Effector memory CD4-positive, alpha-beta T cell (primary cell): ENCODE results near the gene FOXS1.

ENCODE experiments used
- DNase-seq, 3 donors: peaks; one replicate each; pipeline ENCODE4 v3.0.0-alpha.2; 2020
- H3K27ac ChIP-seq: 2 replicates; pipeline ENCODE4 v1.7.0; 2013; ENCODE audit warnings: mild to moderate bottlenecking, low read length, moderate library complexity; ENCODE audit not compliant: insufficient read depth, poor library complexity, severe bottlenecking
- H3K27me3 ChIP-seq: replicated peaks from 2 replicates; pipeline ENCODE4 v1.7.0; 2013; ENCODE audit warnings: mild to moderate bottlenecking, low read length; ENCODE audit not compliant: insufficient read depth, control insufficient read depth, poor library complexity, severe bottlenecking
- H3K36me3 ChIP-seq: 2 replicates; pipeline ENCODE4 v1.7.0; 2013; ENCODE audit warnings: mild to moderate bottlenecking, low read length, moderate library complexity; ENCODE audit not compliant: control insufficient read depth, insufficient read depth
- H3K4me1 ChIP-seq: 2 replicates; pipeline ENCODE4 v1.7.0; 2013; ENCODE audit warnings: low read length, mild to moderate bottlenecking; ENCODE audit not compliant: control insufficient read depth, insufficient read depth, poor library complexity, severe bottlenecking
- H3K4me3 ChIP-seq: 2 replicates; pipeline ENCODE4 v1.7.0; 2013; ENCODE audit warnings: low read length, low read depth, mild to moderate bottlenecking; ENCODE audit not compliant: insufficient read depth, poor library complexity, severe bottlenecking
- H3K9me3 ChIP-seq: 2 replicates; pipeline ENCODE4 v1.7.0; 2013; ENCODE audit warnings: mild to moderate bottlenecking, low read length, moderate library complexity; ENCODE audit not compliant: control insufficient read depth

Gene FOXS1

GRCh38 chr20:31870726-31871617, 25.6 kb upstream of the FOXS1 start:
- Histone ChIP-seq H3K9me3 (no peaks in the 10 kb centered on the region), H3K36me3 (no peaks in the 10 kb centered on the region), H3K4me3 (peak overlapping the region; percentile 39), H3K4me1 (peaks cover 14% of the 10 kb centered on the region), H3K27ac (no peak overlapping the region), H3K27me3 (peaks cover 24% of the 10 kb centered on the region)
- DNase-seq, result no peak

- H3K27me3 ChIP-seq, result peaks cover 24% of the 10 kb centered on the region
- H3K4me1 ChIP-seq, result peaks cover 14% of the 10 kb centered on the region
- DNase-seq, result no peak
- no peaks in the 10 kb centered on the region for H3K9me3 ChIP-seq
- H3K4me3 ChIP-seq, result peak within 1 kb of the TSS; percentile 39
- no peaks in the 10 kb centered on the region for H3K36me3 ChIP-seq
- H3K27ac ChIP-seq, result no peak within 1 kb of the TSS
Observed at GRCh38 chr20:31869942-31870725, 24.7 kb upstream of the FOXS1 start, which contains the start of the genes DUSP15 and TTLL9. Gene DUSP15 (minus strand): TSS chr20:31870527. CDS start chr20:31870337, 190 bp downstream. Gene TTLL9 (plus strand): TSS chr20:31870634. CDS start chr20:31871127, 493 bp downstream.

GRCh38 chr20:31869673-31869941, 24.2 kb upstream of the FOXS1 start:
- H3K27ac ChIP-seq, result no peak overlapping the region
- DNase-seq, result no peak
- no peak overlapping the region for H3K4me3 ChIP-seq
- no peaks in the 10 kb centered on the region for H3K9me3 ChIP-seq
- peaks cover 24% of the 10 kb centered on the region for H3K27me3 ChIP-seq
- no peaks in the 10 kb centered on the region for H3K36me3 ChIP-seq
- H3K4me1 ChIP-seq, result peaks cover 14% of the 10 kb centered on the region

- H3K27ac ChIP-seq, result no peak overlapping the region
- peaks cover 14% of the 10 kb centered on the region for H3K4me1 ChIP-seq
- no peaks in the 10 kb centered on the region for H3K36me3 ChIP-seq
- peaks cover 24% of the 10 kb centered on the region for H3K27me3 ChIP-seq
- no peak for DNase-seq
- H3K4me3 ChIP-seq, result no peak overlapping the region
- no peaks in the 10 kb centered on the region for H3K9me3 ChIP-seq
Observed at GRCh38 chr20:31868853-31869672, 23.7 kb upstream of the FOXS1 start.

GRCh38 chr20:31866221-31866620, 20.8 kb upstream of the FOXS1 start:
- Histone ChIP-seq H3K4me3 (no peak overlapping the region), H3K27ac (no peak overlapping the region), H3K36me3 (no peaks in the 10 kb centered on the region), H3K27me3 (peaks cover 24% of the 10 kb centered on the region), H3K4me1 (peaks cover 14% of the 10 kb centered on the region), H3K9me3 (no peaks in the 10 kb centered on the region)
- DNase-seq, result no peak

GRCh38 chr20:31864521-31865400, 19.4 kb upstream of the FOXS1 start:
- H3K27ac ChIP-seq, result no peak overlapping the region
- no peaks in the 10 kb centered on the region for H3K36me3 ChIP-seq
- H3K9me3 ChIP-seq, result no peaks in the 10 kb centered on the region
- peaks cover 10% of the 10 kb centered on the region for H3K4me1 ChIP-seq
- DNase-seq, result no peak
- peaks cover 9% of the 10 kb centered on the region for H3K27me3 ChIP-seq
- H3K4me3 ChIP-seq, result no peak overlapping the region

GRCh38 chr20:31863296-31864085, 18.1 kb upstream of the FOXS1 start:
- peaks cover 4% of the 10 kb centered on the region for H3K27me3 ChIP-seq
- H3K27ac ChIP-seq, result no peak overlapping the region
- H3K4me1 ChIP-seq, result peaks cover 8% of the 10 kb centered on the region
- H3K36me3 ChIP-seq, result no peaks in the 10 kb centered on the region
- H3K4me3 ChIP-seq, result no peak overlapping the region
- DNase-seq, result no peak
- no peaks in the 10 kb centered on the region for H3K9me3 ChIP-seq

- H3K9me3 ChIP-seq, result no peaks in the 10 kb centered on the region
- H3K27me3 ChIP-seq, result peaks cover 4% of the 10 kb centered on the region
- no peaks in the 10 kb centered on the region for H3K36me3 ChIP-seq
- no peak for DNase-seq
- H3K4me1 ChIP-seq, result peaks cover 8% of the 10 kb centered on the region
- no peak overlapping the region for H3K27ac ChIP-seq
- no peak overlapping the region for H3K4me3 ChIP-seq
Observed at GRCh38 chr20:31862506-31862905, 17.1 kb upstream of the FOXS1 start.

- Histone ChIP-seq H3K4me1 (peaks cover 8% of the 10 kb centered on the region), H3K4me3 (no peak overlapping the region), H3K9me3 (no peaks in the 10 kb centered on the region), H3K27me3 (peaks cover 4% of the 10 kb centered on the region), H3K36me3 (no peaks in the 10 kb centered on the region), H3K27ac (no peak overlapping the region)
- DNase-seq, result no peak
Observed at GRCh38 chr20:31862157-31862470, 16.7 kb upstream of the FOXS1 start.
